H1 (cell line): ENCODE data around the gene LARP4. TPM values are rescaled to one million over a fixed set of nuclear protein-coding genes. Genes with fewer than 3 reads are reported as not detected.

Experiments
- CHD1 ChIP-seq: IDR thresholded peaks from 2 replicates; pipeline ENCODE4 v1.6.1; 2012; ENCODE audit warnings: low read depth, low read length, improper control_type of control experiment
- EP300 ChIP-seq, 2 experiments: IDR thresholded peaks; 1 replicate in 1 of 2; 2 replicates in 1 of 2; pipeline ENCODE4 v1.6.1; 2011 to 2012; ENCODE audit warnings: low read depth in 2 of 2, low read length in 2 of 2, mild to moderate bottlenecking in 2 of 2, borderline replicate concordance in 1 of 2, inconsistent platforms in 1 of 2, moderate library complexity in 1 of 2
- EZH2 ChIP-seq: fragments of 200-600 bp; sonication (generic); IDR thresholded peaks from 2 replicates; pipeline ENCODE4 v1.7.1; 2012; ENCODE audit warnings: low read depth, mild to moderate bottlenecking, moderate library complexity, low read length, inconsistent platforms; ENCODE audit not compliant: severe bottlenecking
- JUN ChIP-seq: IDR thresholded peaks from 2 replicates; pipeline ENCODE4 v1.6.1; 2011; ENCODE audit warnings: low read depth, mild to moderate bottlenecking, improper control_type of control experiment, low read length
- POLR2AphosphoS5 ChIP-seq: IDR thresholded peaks from 2 replicates; pipeline ENCODE4 v1.6.1; 2011; ENCODE audit warnings: low read depth, low read length
- RNF2 ChIP-seq: fragments of 200-900, 300-1000 bp; sonication (generic); IDR thresholded peaks from 2 replicates; pipeline ENCODE4 v1.7.1; 2016; ENCODE audit warnings: borderline replicate concordance, low read depth, mild to moderate bottlenecking, antibody characterized with exemption, low read length; ENCODE audit not compliant: poor library complexity, severe bottlenecking; ENCODE audit errors: missing control alignments
- RXRA ChIP-seq: IDR thresholded peaks from 2 replicates; pipeline ENCODE4 v1.6.1; 2011; ENCODE audit warnings: low read depth, mild to moderate bottlenecking, low read length, moderate library complexity; ENCODE audit not compliant: insufficient read depth
- SRF ChIP-seq: IDR thresholded peaks from 2 replicates; pipeline ENCODE4 v1.6.1; 2011; ENCODE audit warnings: mild to moderate bottlenecking, low read depth, low read length, moderate library complexity
- SUZ12 ChIP-seq: fragments of 200-600 bp; sonication (generic); IDR thresholded peaks from 2 replicates; pipeline ENCODE4 v1.6.1; 2012; ENCODE audit warnings: mild to moderate bottlenecking, inconsistent platforms, low read length, moderate library complexity, mixed read lengths
- ZNF274 ChIP-seq: IDR thresholded peaks from 2 replicates; pipeline ENCODE4 v1.7.0; 2012; ENCODE audit warnings: low read length, borderline replicate concordance; ENCODE audit errors: extremely low read depth
- polyA plus RNA-seq, 7 experiments: library from polyadenylated mRNA; depleted of rRNA in 3 of 7; stranded (reverse) in 5 of 7; unstranded in 2 of 7; fragments of >200 nt in 5 of 7; fragments of 200-250 nt in 2 of 7; gene quantifications; 1 replicate in 5 of 7; 2 replicates in 1 of 7; 4 replicates in 1 of 7; pipeline versions ENCODE4 v1.2.1 to v1.2.3, GENCODE V29; 2011 to 2013; ENCODE audit warnings: missing spikeins in 2 of 7, mixed read lengths in 2 of 7
- total RNA-seq: library from RNA; stranded (reverse); fragmentation: NEBNext Ultra II Directional; extraction: Animal tissue kit (Norgen Biotek cat#: 25700); gene quantifications from 2 replicates; pipeline ENCODE4 v1.2.1, GENCODE V29; 2021
- TF ChIP-seq, protein P1 (sequence below): IDR thresholded peaks from 2 replicates; pipeline ENCODE4 v1.6.1; 2012; ENCODE audit warnings: inconsistent platforms

Gene LARP4
- total and polyA plus RNA-seq, 2 of the 8 experiments (the other 6 are each of a cell fraction or from before 2014, with no cell fraction given), result 12.8 to 93.9 TPM

DNA sequence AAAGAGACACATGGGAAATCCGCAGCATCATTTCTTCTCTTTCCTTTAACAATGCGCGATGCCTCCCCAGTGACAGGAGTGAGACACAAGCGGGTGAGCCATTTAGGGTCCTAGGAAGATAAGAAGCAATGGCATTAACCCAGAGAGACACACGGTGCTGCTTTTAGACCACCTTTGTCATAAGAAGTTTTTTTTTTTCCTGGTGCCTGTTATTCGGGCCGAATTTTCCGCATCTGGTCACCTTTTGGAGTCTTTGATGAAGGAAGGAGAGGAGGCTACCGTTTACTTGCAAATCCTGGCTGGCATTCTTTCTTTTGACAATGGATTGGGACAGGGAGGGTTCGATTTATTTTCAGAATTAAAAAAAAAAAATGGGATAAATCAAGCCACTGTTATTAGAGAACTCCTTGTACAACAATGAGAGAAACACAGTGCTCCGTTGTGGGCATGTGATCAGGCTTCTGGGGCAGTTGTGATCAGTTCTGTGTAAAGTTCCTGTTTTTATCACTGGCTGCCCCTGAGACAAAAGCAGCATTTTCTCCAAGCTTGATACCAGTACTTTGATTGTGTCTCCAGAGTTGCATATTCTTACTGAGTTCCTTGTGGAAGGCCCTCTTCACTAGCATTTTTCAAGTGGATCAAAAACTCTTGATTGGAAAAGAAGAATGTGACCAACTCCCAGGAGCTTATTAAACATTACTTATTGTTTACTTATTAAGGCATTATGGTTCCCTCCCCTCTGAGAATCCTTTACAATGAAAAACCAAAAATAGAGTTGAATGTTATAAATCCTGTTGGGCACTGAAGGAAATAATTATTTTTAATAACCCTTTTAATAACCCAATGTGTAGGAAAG is 105.2 kb downstream of the LARP4 start (continued):
- no peak for TF ChIP-seq SUZ12
- no peak for TF ChIP-seq RNF2
- no peak for TF ChIP-seq JUN
- TF ChIP-seq SRF, result no peak
- no peak for TF ChIP-seq RXRA
- TF ChIP-seq, protein P1, sequence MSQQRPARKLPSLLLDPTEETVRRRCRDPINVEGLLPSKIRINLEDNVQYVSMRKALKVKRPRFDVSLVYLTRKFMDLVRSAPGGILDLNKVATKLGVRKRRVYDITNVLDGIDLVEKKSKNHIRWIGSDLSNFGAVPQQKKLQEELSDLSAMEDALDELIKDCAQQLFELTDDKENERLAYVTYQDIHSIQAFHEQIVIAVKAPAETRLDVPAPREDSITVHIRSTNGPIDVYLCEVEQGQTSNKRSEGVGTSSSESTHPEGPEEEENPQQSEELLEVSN, result no peak
- TF ChIP-seq ZNF274, result no peak
- TF ChIP-seq POLR2AphosphoS5, result no peak
- TF ChIP-seq EZH2, result no peak
- TF ChIP-seq CHD1, result no peak
- TF ChIP-seq EP300 (IDR thresholded peaks at IDR 0.05; ENCODE audit: borderline replicate concordance in 1 of 2, low read depth in 2 of 2, low read length in 2 of 2), result no peak
